ENCODE measurements around the gene C21orf91.

DNA sequence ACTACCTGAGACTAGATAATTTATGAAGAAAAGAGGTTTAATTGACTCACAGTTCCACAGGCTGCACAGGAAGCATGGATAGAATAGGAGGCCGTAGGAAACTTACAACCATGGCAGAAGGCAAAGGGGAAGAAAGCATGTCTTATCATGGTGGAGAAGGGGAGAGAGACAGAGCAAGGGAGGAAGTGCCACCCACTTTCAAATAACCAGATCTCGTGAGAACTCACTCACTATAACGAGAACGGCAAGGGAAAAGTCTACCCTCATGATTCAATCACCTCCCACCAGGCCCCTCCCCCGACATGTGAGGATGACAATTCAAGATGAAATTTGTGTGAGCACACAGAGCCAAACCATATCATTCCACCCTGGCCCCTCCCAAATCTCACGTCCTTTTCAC is 4.7 kb upstream of the C21orf91 start:
- TF ChIP-seq, protein P1, sequence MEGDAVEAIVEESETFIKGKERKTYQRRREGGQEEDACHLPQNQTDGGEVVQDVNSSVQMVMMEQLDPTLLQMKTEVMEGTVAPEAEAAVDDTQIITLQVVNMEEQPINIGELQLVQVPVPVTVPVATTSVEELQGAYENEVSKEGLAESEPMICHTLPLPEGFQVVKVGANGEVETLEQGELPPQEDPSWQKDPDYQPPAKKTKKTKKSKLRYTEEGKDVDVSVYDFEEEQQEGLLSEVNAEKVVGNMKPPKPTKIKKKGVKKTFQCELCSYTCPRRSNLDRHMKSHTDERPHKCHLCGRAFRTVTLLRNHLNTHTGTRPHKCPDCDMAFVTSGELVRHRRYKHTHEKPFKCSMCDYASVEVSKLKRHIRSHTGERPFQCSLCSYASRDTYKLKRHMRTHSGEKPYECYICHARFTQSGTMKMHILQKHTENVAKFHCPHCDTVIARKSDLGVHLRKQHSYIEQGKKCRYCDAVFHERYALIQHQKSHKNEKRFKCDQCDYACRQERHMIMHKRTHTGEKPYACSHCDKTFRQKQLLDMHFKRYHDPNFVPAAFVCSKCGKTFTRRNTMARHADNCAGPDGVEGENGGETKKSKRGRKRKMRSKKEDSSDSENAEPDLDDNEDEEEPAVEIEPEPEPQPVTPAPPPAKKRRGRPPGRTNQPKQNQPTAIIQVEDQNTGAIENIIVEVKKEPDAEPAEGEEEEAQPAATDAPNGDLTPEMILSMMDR (IDR thresholded peaks at IDR 0.05) = no peak
- TF ChIP-seq POLR2AphosphoS5 (IDR thresholded peaks at IDR 0.05) (no peak), POLR2A (IDR thresholded peaks at IDR 0.05) (no peak), EP300 (IDR thresholded peaks at IDR 0.05) (no peak)
